Ramos (cell line): Measurements from ENCODE around the gene TOPAZ1.
"Not testable (repeated sequence)": the region's sequence is repeated elsewhere in the genome, so short reads cannot be mapped to it uniquely, and the experiment has no call there.

ENCODE experiments used
- in situ Hi-C: fragments of 300-500 bp; cut with MboI; formaldehyde crosslinking; loops from one replicate; pipeline ENCODE4 v1.14.3; 2022; ENCODE audit warnings: low sequenced_read_pairs; ENCODE audit not compliant: unreplicated experiment

TOPAZ1 gene

GRCh38 chr3:44326019-44326418 is 84.3 kb downstream of the TOPAZ1 start:
- in situ Hi-C loops: no loop called here

GRCh38 chr3:44326515-44326914 is 84.8 kb downstream of the TOPAZ1 start:
- in situ Hi-C loops: no loop called here

GRCh38 chr3:44329946-44330345 is 88.3 kb downstream of the TOPAZ1 start:
- in situ Hi-C loops: no loop called here

- in situ Hi-C loops: no loop called here
These were observed 88.8 kb downstream of the TOPAZ1 start for GRCh38 chr3:44330444-44330843.

GRCh38 chr3:44334326-44334725 is 92.6 kb downstream of the TOPAZ1 start:
- in situ Hi-C loops: no loop called here

GRCh38 chr3:44337248-44337785 is 95.6 kb downstream of the TOPAZ1 start:
- in situ Hi-C loops: no loop called here

- in situ Hi-C loops: no loop called here
These were observed 96.5 kb downstream of the TOPAZ1 start, which contains the start of gene TCAIM for GRCh38 chr3:44338010-44338827. TCAIM (plus strand) TSS chr3:44338766; CDS start chr3:44354783, 16,017 bp downstream.

GRCh38 chr3:44338828-44339127 is 97.1 kb downstream of the TOPAZ1 start:
- in situ Hi-C loops: no loop called here

- in situ Hi-C loops: no loop called here
These were observed 97.7 kb downstream of the TOPAZ1 start for GRCh38 chr3:44339181-44340057.

- in situ Hi-C loops: no loop called here
These were observed 98.3 kb downstream of the TOPAZ1 start for GRCh38 chr3:44340058-44340395.

- in situ Hi-C loops: no loop called here
These were observed 100.6 kb downstream of the TOPAZ1 start for GRCh38 chr3:44342176-44342790.

- in situ Hi-C loops: no loop called here
These were observed 101.7 kb downstream of the TOPAZ1 start for GRCh38 chr3:44343421-44343820.

GRCh38 chr3:44346590-44346989 is 104.9 kb downstream of the TOPAZ1 start:
- in situ Hi-C loops: not testable (repeated sequence)

- in situ Hi-C loops: no loop called here
These were observed 107.3 kb downstream of the TOPAZ1 start for GRCh38 chr3:44348993-44349392.

- in situ Hi-C loops: no loop called here
These were observed 111.8 kb downstream of the TOPAZ1 start for GRCh38 chr3:44353355-44353924.

- in situ Hi-C loops: no loop called here
These were observed 113.8 kb downstream of the TOPAZ1 start for GRCh38 chr3:44355362-44356033.

- in situ Hi-C loops: no loop called here
These were observed 117.6 kb downstream of the TOPAZ1 start for GRCh38 chr3:44359146-44359751.

- in situ Hi-C loops: no loop called here
These were observed 121.9 kb downstream of the TOPAZ1 start for GRCh38 chr3:44363591-44363990.

- in situ Hi-C loops: no loop called here
These were observed 124.3 kb downstream of the TOPAZ1 start for GRCh38 chr3:44365952-44366351.
